Measurements from ENCODE around the gene ZNF668.

The ZNF668 gene

GRCh38 chr16:31052114-31052513 lies 21.9 kb downstream of the ZNF668 start:
- intact Hi-C loops (cut with DNase I; ENCODE audit: low total_unique reads) = no loop called here

GRCh38 chr16:31050280-31051030 lies 23.6 kb downstream of the ZNF668 start:
- intact Hi-C loops (cut with DNase I; ENCODE audit: low total_unique reads) = no loop called here

More at GRCh38 chr16:31052114-31052513, 21.9 kb downstream of the ZNF668 start:
- no peak overlapping the region for H3K4me3 ChIP-seq
- DNase-seq = peak in 1 of 2 donors; percentile 66
- H3K27me3 ChIP-seq = no peaks in the 10 kb centered on the region
- TF ChIP-seq CTCF (IDR thresholded peaks at IDR 0.05) = no peak
- H3K36me3 ChIP-seq = no peaks in the 10 kb centered on the region
- no peak overlapping the region for H3K27ac ChIP-seq
- no peaks in the 10 kb centered on the region for H3K9me3 ChIP-seq
- no peaks in the 10 kb centered on the region for H3K4me1 ChIP-seq

GRCh38 chr16:31043898-31044481 lies 30.1 kb downstream of the ZNF668 start:
- Histone ChIP-seq H3K27ac (no peak overlapping the region), H3K27me3 (no peaks in the 10 kb centered on the region), H3K36me3 (peaks cover 36 to 46% (median 39%) of the 10 kb centered on the region in 3 donors), H3K4me3 (no peak overlapping the region), H3K4me1 (no peaks in the 10 kb centered on the region), H3K9me3 (no peaks in the 10 kb centered on the region)
- no peak for TF ChIP-seq CTCF (IDR thresholded peaks at IDR 0.05)
- intact Hi-C loops (cut with DNase I; ENCODE audit: low total_unique reads) = no loop called here
- DNase-seq = no peak

More at GRCh38 chr16:31050280-31051030, 23.6 kb downstream of the ZNF668 start:
- Histone ChIP-seq H3K36me3 (no peaks in the 10 kb centered on the region), H3K27me3 (no peaks in the 10 kb centered on the region), H3K27ac (no peak overlapping the region), H3K4me3 (no peak overlapping the region), H3K4me1 (no peaks in the 10 kb centered on the region), H3K9me3 (no peaks in the 10 kb centered on the region)
- no peak for DNase-seq
- no peak for TF ChIP-seq CTCF (IDR thresholded peaks at IDR 0.05)

GRCh38 chr16:31043352-31043751 lies 30.7 kb downstream of the ZNF668 start:
- Histone ChIP-seq H3K27ac (no peak overlapping the region), H3K9me3 (no peaks in the 10 kb centered on the region), H3K36me3 (peaks cover 42 to 52% (median 45%) of the 10 kb centered on the region in 3 donors), H3K4me3 (no peak overlapping the region), H3K4me1 (no peaks in the 10 kb centered on the region), H3K27me3 (no peaks in the 10 kb centered on the region)
- no peak for DNase-seq
- intact Hi-C loops (cut with DNase I; ENCODE audit: low total_unique reads) = no loop called here
- no peak for TF ChIP-seq CTCF (IDR thresholded peaks at IDR 0.05)

- no peaks in the 10 kb centered on the region for H3K27me3 ChIP-seq
- no peak for TF ChIP-seq CTCF (IDR thresholded peaks at IDR 0.05)
- peaks cover 47 to 57% (median 50%) of the 10 kb centered on the region in 3 donors for H3K36me3 ChIP-seq
- H3K4me3 ChIP-seq = no peak overlapping the region
- no peaks in the 10 kb centered on the region for H3K4me1 ChIP-seq
- no peak overlapping the region for H3K27ac ChIP-seq
- DNase-seq = no peak
- intact Hi-C loops (cut with DNase I; ENCODE audit: low total_unique reads) = no loop called here
- H3K9me3 ChIP-seq = no peaks in the 10 kb centered on the region
Measured at GRCh38 chr16:31042866-31043265, 31.2 kb downstream of the ZNF668 start.
